ENCODE results near the gene AIG1. TPM values are rescaled to one million over a fixed set of nuclear protein-coding genes. Genes with fewer than 3 reads are reported as not detected.

The AIG1 gene
- total RNA-seq, 2 donors from 2014 or later, result 41.3 to 67.0 TPM

GRCh38 chr6:143111443-143111842 is 50.8 kb downstream of the AIG1 start:
- intact Hi-C loops (cut with DNase I), result no loop called here
- Histone ChIP-seq H3K27me3 (replicated peaks; ENCODE audit: insufficient read depth) (no peaks in the 10 kb centered on the region), H3K27ac (no peak overlapping the region), H3K4me1 (replicated peaks) (no peaks in the 10 kb centered on the region), H3K4me3 (no peak overlapping the region), H3K36me3 (no peaks in the 10 kb centered on the region), H3K9me3 (no peaks in the 10 kb centered on the region)
- no peak for DNase-seq (ENCODE audit: low spot score)
- 53% methylated on average over 4 of the region's 4 CpGs for WGBS
- TF ChIP-seq CTCF (IDR thresholded peaks at IDR 0.05) (no peak), POLR2AphosphoS5 (IDR thresholded peaks at IDR 0.05) (no peak), POLR2A (IDR thresholded peaks at IDR 0.05) (no peak)

- Histone ChIP-seq H3K36me3 (no peaks in the 10 kb centered on the region), H3K4me1 (replicated peaks) (no peaks in the 10 kb centered on the region), H3K27me3 (replicated peaks; ENCODE audit: insufficient read depth) (no peaks in the 10 kb centered on the region), H3K9me3 (no peaks in the 10 kb centered on the region), H3K4me3 (no peak overlapping the region), H3K27ac (no peak overlapping the region)
- intact Hi-C loops (cut with DNase I), result no loop called here
- DNase-seq (ENCODE audit: low spot score), result no peak
- TF ChIP-seq CTCF (IDR thresholded peaks at IDR 0.05) (no peak), POLR2A (IDR thresholded peaks at IDR 0.05) (no peak), POLR2AphosphoS5 (IDR thresholded peaks at IDR 0.05) (no peak)
- WGBS, result 88% methylated on average over 4 of the region's 4 CpGs
Measured at GRCh38 chr6:143112084-143112768, 51.5 kb downstream of the AIG1 start.

GRCh38 chr6:143112837-143113236 is 52.1 kb downstream of the AIG1 start:
- no peak overlapping the region for H3K4me3 ChIP-seq
- H3K9me3 ChIP-seq, result no peaks in the 10 kb centered on the region
- DNase-seq (ENCODE audit: low spot score), result no peak
- no peaks in the 10 kb centered on the region for H3K27me3 ChIP-seq (replicated peaks; ENCODE audit: insufficient read depth)
- H3K36me3 ChIP-seq, result no peaks in the 10 kb centered on the region
- H3K27ac ChIP-seq, result no peak overlapping the region
- 92% methylated on average over 5 of the region's 5 CpGs for WGBS
- intact Hi-C loops (cut with DNase I), result no loop called here
- no peak for TF ChIP-seq POLR2AphosphoS5 (IDR thresholded peaks at IDR 0.05)
- no peak for TF ChIP-seq CTCF (IDR thresholded peaks at IDR 0.05)
- no peak for TF ChIP-seq POLR2A (IDR thresholded peaks at IDR 0.05)
- H3K4me1 ChIP-seq (replicated peaks), result no peaks in the 10 kb centered on the region

- Histone ChIP-seq H3K4me1 (replicated peaks) (no peaks in the 10 kb centered on the region), H3K27me3 (replicated peaks; ENCODE audit: insufficient read depth) (no peaks in the 10 kb centered on the region), H3K9me3 (no peaks in the 10 kb centered on the region), H3K27ac (no peak overlapping the region), H3K36me3 (no peaks in the 10 kb centered on the region), H3K4me3 (no peak overlapping the region)
- TF ChIP-seq POLR2AphosphoS5 (IDR thresholded peaks at IDR 0.05), result no peak
- TF ChIP-seq CTCF (IDR thresholded peaks at IDR 0.05), result no peak
- no peak for TF ChIP-seq POLR2A (IDR thresholded peaks at IDR 0.05)
- DNase-seq (ENCODE audit: low spot score), result no peak
- 72% methylated on average over 3 of the region's 3 CpGs for whole genome bisulfite sequencing
- intact Hi-C loops (cut with DNase I), result no loop called here
Measured at GRCh38 chr6:143115728-143116127, 55.0 kb downstream of the AIG1 start.

GRCh38 chr6:143117108-143117507 is 56.4 kb downstream of the AIG1 start:
- Histone ChIP-seq H3K9me3 (no peaks in the 10 kb centered on the region), H3K4me3 (no peak overlapping the region), H3K27me3 (replicated peaks; ENCODE audit: insufficient read depth) (no peaks in the 10 kb centered on the region), H3K27ac (no peak overlapping the region), H3K4me1 (replicated peaks) (no peaks in the 10 kb centered on the region), H3K36me3 (no peaks in the 10 kb centered on the region)
- 100% methylated on average over 1 of the region's 1 CpG for WGBS
- no peak for DNase-seq (ENCODE audit: low spot score)
- intact Hi-C loops (cut with DNase I), result no loop called here
- TF ChIP-seq POLR2A (IDR thresholded peaks at IDR 0.05) (no peak), POLR2AphosphoS5 (IDR thresholded peaks at IDR 0.05) (no peak), CTCF (IDR thresholded peaks at IDR 0.05) (no peak)
